Stimulated activated CD8-positive, alpha-beta memory T cell treated with anti-CD3 and anti-CD28 coated beads, Interleukin-12 subunit alpha, Interleukin-12 subunit beta, amount 100 ng/mL, for 24 hours (primary cell): ENCODE data around the gene SMG7.

Experiments
- DNase-seq: peaks from one replicate; pipeline ENCODE4 v3.0.0-alpha.2; 2020; ENCODE audit errors: extremely low read depth

Gene SMG7

GRCh38 chr1:183590244-183591191 lies 118.2 kb downstream of the SMG7 start, which contains the start of gene NCF2:
TSS of gene NCF2 (minus strand) at chr1:183590459. CDS start at chr1:183590329, 130 bp downstream.
- DNase-seq: no peak

GRCh38 chr1:183592733-183593132 lies 120.4 kb downstream of the SMG7 start:
- DNase-seq: no peak

GRCh38 chr1:183593356-183593755 lies 121.1 kb downstream of the SMG7 start:
- DNase-seq: no peak

DNA sequence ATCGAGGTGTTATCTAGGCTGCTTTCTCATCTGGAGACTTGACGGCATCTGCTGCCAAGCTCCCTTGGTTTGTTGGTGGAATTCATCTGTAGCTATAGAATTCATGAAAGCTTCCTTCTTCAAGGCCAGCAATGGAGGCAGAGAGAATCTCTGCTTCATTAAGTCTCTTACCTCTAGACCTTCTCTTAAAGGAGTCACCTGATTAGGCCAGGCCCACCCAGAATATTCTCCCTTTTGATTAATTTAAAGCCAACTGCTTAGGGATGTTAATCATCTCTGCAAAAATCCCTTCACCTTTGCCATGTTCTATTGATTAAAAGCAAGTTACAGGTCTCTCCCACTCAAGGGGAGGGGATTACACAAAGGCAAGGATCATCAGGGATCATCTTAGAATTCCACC lies 123.2 kb downstream of the SMG7 start:
- no peak for DNase-seq

DNA sequence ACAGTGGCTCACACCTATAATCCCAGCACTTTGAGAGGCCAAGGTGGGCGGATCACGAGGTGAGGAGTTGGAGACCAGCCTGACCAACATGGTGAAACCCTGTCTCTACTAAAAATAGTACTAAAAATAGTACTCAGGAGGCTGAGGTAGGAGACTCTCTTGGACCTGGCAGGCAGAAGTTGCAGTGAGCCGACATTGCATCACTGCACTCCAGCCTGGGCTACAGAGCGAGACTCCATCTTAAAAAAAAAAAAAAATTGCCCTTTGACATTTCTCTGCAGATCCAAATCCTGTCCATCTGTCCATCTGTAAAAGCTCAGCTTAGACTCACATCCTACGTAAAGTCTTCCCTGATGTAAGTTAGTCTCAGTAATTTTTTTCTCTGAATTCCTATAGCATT lies 124.2 kb downstream of the SMG7 start:
- DNase-seq: no peak

DNA sequence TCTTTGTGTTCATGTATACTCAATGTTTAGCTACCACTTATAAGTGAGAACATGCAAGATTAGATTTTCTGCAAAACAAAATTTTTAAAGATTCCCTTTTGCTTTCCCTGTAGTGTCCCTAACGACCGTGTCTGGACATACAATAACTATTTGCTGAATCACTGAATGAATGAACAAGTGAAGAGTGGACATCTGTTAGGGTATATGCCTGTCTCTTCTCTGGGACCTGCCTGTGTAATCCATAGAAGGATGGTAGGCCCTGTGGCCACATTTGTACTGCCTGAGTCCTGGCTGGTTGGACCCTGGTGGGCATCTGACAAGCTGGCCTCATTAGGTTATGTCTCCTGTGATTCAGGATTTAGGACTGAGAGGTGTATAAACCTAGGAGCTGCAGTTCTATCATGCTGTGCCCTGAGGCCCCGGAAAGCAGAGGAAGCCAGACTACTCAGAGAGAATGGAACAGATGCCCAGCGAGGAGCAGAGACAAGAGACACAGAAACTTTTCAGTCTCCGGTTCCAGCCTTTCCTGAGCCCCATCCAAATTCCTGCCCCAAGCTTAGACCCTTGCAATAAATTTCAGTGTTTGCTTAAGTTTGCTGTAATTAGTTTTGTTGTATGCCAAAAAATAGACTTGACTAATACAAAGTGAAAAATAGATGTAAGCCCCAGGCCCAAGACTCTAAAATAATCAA lies 125.5 kb downstream of the SMG7 start:
- DNase-seq: no peak

DNA sequence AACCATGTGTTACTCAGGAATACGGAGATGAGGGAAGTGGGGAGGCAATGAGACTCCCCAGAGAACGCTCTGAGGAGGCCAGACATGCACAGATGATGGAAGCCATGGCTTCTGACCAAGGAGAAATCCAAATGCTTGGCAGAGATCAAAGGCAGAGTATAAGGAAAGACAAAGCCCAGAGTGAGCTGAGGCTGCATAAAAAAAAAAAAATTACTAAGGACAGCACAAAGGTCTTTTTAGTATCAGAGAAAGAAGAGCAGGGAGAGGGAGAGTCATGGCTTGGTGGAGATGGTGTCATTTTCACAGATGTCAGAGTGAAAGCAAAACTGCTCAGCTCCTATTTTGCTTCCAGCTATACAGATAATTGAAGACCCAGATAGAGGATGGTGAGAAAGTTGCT lies 126.1 kb downstream of the SMG7 start:
- DNase-seq: no peak

- no peak for DNase-seq
Observed at GRCh38 chr1:183600136-183600535, 127.8 kb downstream of the SMG7 start.

- no peak for DNase-seq
Observed at GRCh38 chr1:183600634-183601033, 128.3 kb downstream of the SMG7 start.

GRCh38 chr1:183602510-183602909 lies 130.2 kb downstream of the SMG7 start:
- no peak for DNase-seq
